Measurements from ENCODE around the gene PRKD3.
"Not testable (repeated sequence)": the region's sequence is repeated elsewhere in the genome, so short reads cannot be mapped to it uniquely, and the experiment has no call there.

PRKD3 gene

DNA sequence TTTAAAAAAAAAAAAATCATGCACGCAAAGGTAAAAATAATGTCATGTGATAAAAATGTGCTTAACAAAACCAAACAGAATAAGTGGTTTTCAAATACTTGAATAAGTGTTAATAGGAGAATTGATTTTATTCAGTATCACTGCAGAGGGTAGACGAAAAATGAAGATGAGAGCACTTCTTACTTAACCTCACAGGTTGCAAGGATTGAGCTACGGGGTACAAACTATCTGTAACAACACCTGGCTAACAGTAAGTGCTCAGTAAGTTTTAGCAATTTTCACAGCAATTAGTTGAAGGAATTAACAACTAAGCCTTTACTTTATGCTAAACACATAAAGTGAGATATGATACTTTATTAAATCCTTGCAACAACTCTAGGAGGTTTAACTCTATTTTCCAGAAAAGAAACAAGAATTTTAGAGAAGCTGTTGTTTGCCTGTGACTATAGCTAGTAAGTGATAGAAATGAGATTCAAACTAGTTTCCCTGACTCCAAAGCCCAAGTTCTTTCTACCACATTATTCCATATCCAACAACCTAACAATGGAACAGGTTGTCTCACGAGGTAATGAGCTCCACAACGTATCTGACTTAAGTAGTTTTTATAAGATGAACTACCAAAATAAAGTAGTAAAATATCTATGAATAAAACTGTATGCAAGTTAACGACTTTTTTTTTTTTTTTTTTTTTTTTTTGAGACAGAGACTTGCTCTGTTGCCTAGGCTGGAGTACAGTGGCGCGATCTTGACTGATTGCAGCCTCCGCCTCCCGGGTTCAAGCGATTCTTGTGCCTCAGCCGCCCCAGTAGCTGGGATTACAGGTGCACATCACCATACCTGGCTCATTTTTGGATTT, 4.7 kb downstream of the PRKD3 start:
- FAIRE-seq (no peak), DNase-seq (ENCODE audit: extremely low spot score, insufficient read length, low read depth) (no peak)

GRCh38 chr2:37318401-37318800, 6.2 kb downstream of the PRKD3 start:
- DNase-seq (ENCODE audit: extremely low spot score, insufficient read length, low read depth) = no peak
- peak; percentile 79 for FAIRE-seq

DNA sequence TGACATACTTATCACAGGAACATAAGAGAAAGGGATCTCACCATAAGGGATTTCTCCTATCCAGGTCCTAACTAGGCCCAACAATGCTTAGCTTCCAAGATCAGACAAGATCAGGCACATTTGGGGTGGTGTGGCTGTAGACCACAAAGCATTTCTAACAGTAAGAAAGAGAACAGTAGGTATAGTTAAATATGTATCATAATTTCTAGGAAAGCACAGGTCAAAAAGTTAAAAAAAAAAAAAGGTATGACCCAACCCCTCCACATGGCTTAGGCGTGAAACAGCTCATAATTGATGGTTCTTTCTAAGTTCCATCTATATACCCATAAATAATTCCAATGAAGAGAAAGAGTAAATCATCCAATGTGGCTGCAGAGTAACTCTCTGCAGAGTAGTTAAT, 6.9 kb downstream of the PRKD3 start:
- DNase-seq (ENCODE audit: extremely low spot score, insufficient read length, low read depth) (no peak), FAIRE-seq (no peak)

- FAIRE-seq (no peak), DNase-seq (ENCODE audit: extremely low spot score, insufficient read length, low read depth) (no peak)
Measured at GRCh38 chr2:37316181-37316580, 8.5 kb downstream of the PRKD3 start.

- no peak for FAIRE-seq
- no peak for DNase-seq (ENCODE audit: extremely low spot score, insufficient read length, low read depth)
Measured at GRCh38 chr2:37315364-37315763, 9.3 kb downstream of the PRKD3 start.

DNA sequence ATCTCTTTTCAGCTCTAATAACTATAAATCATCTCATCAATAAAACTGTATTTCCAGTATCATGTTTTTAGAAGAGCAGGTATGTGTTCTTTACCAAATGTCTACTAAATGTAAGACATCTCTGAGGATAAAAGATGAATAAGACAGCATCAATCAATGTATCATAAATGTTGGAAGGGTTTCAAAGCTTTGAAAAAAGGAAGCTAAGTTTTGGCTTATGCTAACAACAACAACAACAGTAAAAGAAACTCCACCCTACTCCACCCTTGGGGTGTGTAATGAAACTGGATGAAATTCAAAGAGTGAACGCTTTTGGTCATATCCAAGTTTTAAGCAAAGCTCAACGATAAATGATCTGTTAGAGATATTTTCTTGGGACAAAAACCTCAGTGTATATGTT, 17.1 kb downstream of the PRKD3 start:
- DNase-seq (ENCODE audit: extremely low spot score, insufficient read length, low read depth) (no peak), FAIRE-seq (no peak)

DNA sequence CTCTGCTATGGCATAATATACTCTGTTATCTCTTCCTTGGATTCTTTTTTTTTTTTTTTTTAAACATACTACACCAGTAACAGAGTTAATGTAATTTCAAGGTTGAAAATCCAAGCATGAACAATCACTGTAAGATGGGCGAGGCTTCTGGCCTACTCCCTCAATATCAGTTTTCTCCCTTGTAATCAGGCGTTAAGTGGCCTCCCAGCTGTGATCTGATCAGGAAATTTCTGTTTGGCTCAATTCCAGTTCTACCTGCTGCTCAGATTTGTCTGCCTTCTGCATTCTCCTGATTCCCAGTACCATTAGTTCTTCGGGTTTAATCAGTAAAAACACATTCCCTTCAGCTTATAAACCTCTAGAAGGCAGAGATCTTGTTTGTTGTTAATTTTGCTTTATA, 18.6 kb downstream of the PRKD3 start:
- no peak for FAIRE-seq
- DNase-seq (ENCODE audit: extremely low spot score, insufficient read length, low read depth) = no peak

- DNase-seq (ENCODE audit: extremely low spot score, insufficient read length, low read depth) (no peak), FAIRE-seq (no peak)
Measured at GRCh38 chr2:37302701-37303252, 21.9 kb downstream of the PRKD3 start.

GRCh38 chr2:37301408-37301807, 23.2 kb downstream of the PRKD3 start:
- FAIRE-seq = no peak
- no peak for DNase-seq (ENCODE audit: extremely low spot score, insufficient read length, low read depth)

DNA sequence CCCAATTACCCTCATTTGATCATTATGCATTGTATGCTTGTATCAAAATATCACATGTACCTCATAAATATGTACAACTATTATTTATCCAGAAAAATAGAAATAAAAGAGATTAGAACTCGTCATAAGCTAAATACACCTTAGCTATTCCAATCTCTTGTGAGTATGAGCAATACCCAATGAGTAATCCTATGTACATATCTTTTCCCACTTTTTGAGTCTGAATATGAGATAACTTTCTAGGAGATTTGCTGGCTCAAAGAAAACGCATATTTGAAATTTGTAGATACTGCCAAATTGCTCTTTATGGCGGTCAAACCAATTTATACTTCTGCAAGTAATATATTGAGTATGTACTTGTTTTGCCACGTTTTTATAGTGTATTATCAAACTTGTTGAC, 24.1 kb downstream of the PRKD3 start:
- DNase-seq (ENCODE audit: extremely low spot score, insufficient read length, low read depth) = no peak
- no peak for FAIRE-seq

DNA sequence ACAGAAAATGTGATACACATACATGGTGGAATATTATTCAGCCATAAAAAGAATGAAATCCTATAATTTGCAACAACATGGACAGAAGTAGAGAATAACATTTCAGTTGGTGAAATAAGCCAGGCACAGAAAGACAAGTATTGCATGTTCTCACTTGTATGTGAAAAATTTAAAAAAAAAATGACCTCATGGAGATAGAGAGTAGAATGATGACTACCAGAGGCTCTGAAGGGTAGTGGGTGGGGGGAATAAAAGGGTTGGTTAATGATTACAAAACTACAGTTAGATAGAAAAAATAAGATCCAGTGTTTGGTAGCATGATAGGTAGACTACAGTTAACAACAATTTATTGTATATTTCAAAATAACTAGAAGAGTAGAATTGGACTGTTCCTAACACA, 24.5 kb downstream of the PRKD3 start:
- FAIRE-seq = no peak
- DNase-seq (ENCODE audit: extremely low spot score, insufficient read length, low read depth) = no peak

DNA sequence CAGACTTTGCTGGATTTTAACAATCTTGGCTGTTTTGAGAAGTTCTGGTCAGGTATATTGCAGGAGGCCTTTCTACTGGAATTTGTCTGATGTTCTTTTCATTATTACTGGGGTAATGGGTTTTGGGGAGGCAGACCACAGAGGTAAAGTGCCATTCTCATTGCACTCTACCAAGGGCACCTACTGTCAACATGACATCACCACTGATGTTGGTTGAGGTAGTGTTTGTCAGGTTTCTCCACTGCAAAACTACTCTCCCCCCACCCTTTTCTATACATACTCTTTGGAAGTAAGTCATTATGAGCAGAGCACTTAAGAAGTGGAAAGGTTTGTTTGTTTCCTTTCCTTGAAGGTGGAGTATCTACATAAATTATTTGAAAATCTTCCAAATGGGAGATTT, 27.0 kb downstream of the PRKD3 start:
- no peak for FAIRE-seq

GRCh38 chr2:37295469-37296073, 29.1 kb downstream of the PRKD3 start:
- FAIRE-seq = no peak
- no peak for DNase-seq (ENCODE audit: extremely low spot score, insufficient read length, low read depth)

More for the DNA sequence above, 27.0 kb downstream of the PRKD3 start:
- no peak for DNase-seq (ENCODE audit: extremely low spot score, insufficient read length, low read depth)

- FAIRE-seq; DNase-seq (ENCODE audit: extremely low spot score, insufficient read length, low read depth): not testable (repeated sequence)
Measured at GRCh38 chr2:37294858-37295257, 29.8 kb downstream of the PRKD3 start.

- DNase-seq (ENCODE audit: extremely low spot score, insufficient read length, low read depth) = no peak
- no peak for FAIRE-seq
Measured at GRCh38 chr2:37291680-37292079, 33.0 kb downstream of the PRKD3 start.

- peak; percentile 5 for FAIRE-seq
- DNase-seq (ENCODE audit: extremely low spot score, insufficient read length, low read depth) = no peak
Measured at GRCh38 chr2:37287966-37288365, 36.7 kb downstream of the PRKD3 start.

GRCh38 chr2:37284381-37284780, 40.3 kb downstream of the PRKD3 start:
- DNase-seq (ENCODE audit: extremely low spot score, insufficient read length, low read depth) (no peak), FAIRE-seq (no peak)

GRCh38 chr2:37283207-37283606, 41.4 kb downstream of the PRKD3 start:
- FAIRE-seq = no peak

GRCh38 chr2:37282746-37283145, 41.9 kb downstream of the PRKD3 start:
- no peak for DNase-seq (ENCODE audit: extremely low spot score, insufficient read length, low read depth)
- no peak for FAIRE-seq

More at GRCh38 chr2:37283207-37283606, 41.4 kb downstream of the PRKD3 start:
- no peak for DNase-seq (ENCODE audit: extremely low spot score, insufficient read length, low read depth)

DNA sequence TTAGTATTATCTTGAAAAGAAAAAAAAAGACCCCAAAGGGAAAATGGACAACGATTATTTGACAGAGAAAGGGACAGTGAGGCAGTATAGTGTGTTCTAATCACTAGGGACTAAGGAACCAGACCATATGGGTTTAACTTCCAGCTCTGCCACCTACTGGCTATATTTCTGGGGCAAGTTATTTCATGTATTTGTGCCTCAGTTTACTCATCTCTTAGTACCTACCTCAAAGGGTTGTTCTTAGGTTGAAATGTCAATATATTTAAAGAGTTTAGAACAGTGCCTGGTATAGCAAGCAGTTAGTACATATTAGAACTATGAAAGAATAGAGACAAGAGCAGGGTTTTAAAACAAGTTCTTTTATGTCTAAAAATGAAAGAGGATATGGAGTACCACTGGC, 42.7 kb downstream of the PRKD3 start:
- FAIRE-seq = no peak
- no peak for DNase-seq (ENCODE audit: extremely low spot score, insufficient read length, low read depth)

DNA sequence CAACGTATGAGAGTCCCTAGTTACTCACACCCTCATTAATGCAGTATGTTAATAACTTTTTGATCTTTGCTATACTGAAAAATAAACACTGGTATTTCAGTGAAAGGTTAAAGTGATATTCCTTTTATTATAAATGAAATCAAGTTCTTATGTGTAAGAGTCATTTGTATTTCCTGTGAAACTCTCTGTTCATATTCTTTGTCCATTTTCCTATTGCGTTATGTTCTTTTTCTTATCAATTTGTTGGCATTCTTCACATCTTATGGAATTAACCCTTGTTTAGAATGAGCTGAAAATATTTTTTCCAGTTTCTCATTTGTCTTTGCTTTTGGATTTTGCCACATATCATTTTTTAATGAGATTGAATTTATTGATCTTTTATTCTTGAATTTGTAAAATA, 48.3 kb downstream of the PRKD3 start:
- DNase-seq (ENCODE audit: extremely low spot score, insufficient read length, low read depth) = no peak
- FAIRE-seq = no peak

All from GM18507 (cell line).